WTC11 (cell line): ENCODE data around the gene ST6GALNAC5. TPM values are rescaled to one million over a fixed set of nuclear protein-coding genes. Genes with fewer than 3 reads are reported as not detected.

Source experiments
- ATAC-seq: fragments of 200-7000 bp; cut with Tn5 transposase; 2 replicates; pipeline ENCODE4 v1.10.0; 2021; ENCODE audit warnings: mild to moderate bottlenecking, moderate library complexity
- CTCF ChIA-PET: fragments of 300-600 bp; sonication (Branson Sonifier 250); formaldehyde crosslinking; loops from one replicate; lab custom pipeline; 2021; ENCODE audit warnings: antibody characterized with exemption; lab: Charles Lee
- POLR2A ChIA-PET: fragments of 350-600 bp; sonication (Branson Sonifier 250); formaldehyde crosslinking; loops from one replicate; lab custom pipeline; 2021; ENCODE audit warnings: antibody characterized with exemption; lab: Charles Lee
- DNase-seq: peaks from one replicate; pipeline ENCODE4 v3.0.0; 2021; ENCODE audit warnings: low spot score
- H3K27ac Mint-ChIP-seq: 2 replicates; pipeline ENCODE4 v1.8.0; 2021; ENCODE audit warnings: mixed read lengths
- H3K27me3 Mint-ChIP-seq: 2 replicates; pipeline ENCODE4 v1.8.0; 2021; ENCODE audit warnings: low read depth, mild to moderate bottlenecking, moderate library complexity, mixed read lengths
- H3K36me3 Mint-ChIP-seq: 2 replicates; pipeline ENCODE4 v1.8.0; 2021; ENCODE audit warnings: mixed read lengths
- H3K4me1 Mint-ChIP-seq: 2 replicates; pipeline ENCODE4 v1.8.0; 2022; ENCODE audit warnings: mixed read lengths
- H3K4me3 Mint-ChIP-seq: 2 replicates; pipeline ENCODE4 v1.8.0; 2021; ENCODE audit warnings: mild to moderate bottlenecking, moderate library complexity, mixed read lengths
- H3K9me3 Mint-ChIP-seq: 2 replicates; pipeline ENCODE4 v1.8.0; 2021; ENCODE audit warnings: mixed read lengths
- ATF2 ChIP-seq: sonication (generic); formaldehyde crosslinking; IDR thresholded peaks from 2 replicates; pipeline ENCODE4 v1.8.1; 2022; ENCODE audit warnings: low read depth, missing genetic modification reagents, borderline replicate concordance
- E2F4 ChIP-seq: sonication (generic); formaldehyde crosslinking; IDR thresholded peaks from 2 replicates; pipeline ENCODE4 v1.8.1; 2022; ENCODE audit warnings: low read depth, mild to moderate bottlenecking, moderate library complexity, missing genetic modification reagents, borderline replicate concordance
- FOXP4 ChIP-seq: sonication (generic); formaldehyde crosslinking; IDR thresholded peaks from 2 replicates; pipeline ENCODE4 v1.8.0; 2022; ENCODE audit warnings: mild to moderate bottlenecking, missing genetic modification reagents
- GABPB1 ChIP-seq: sonication (generic); formaldehyde crosslinking; IDR thresholded peaks from 2 replicates; pipeline ENCODE4 v1.8.1; 2023; ENCODE audit warnings: mild to moderate bottlenecking, missing genetic modification reagents
- HMGXB4 ChIP-seq: sonication (generic); formaldehyde crosslinking; IDR thresholded peaks from 2 replicates; pipeline ENCODE4 v1.8.1; 2023; ENCODE audit warnings: mild to moderate bottlenecking, moderate library complexity, missing genetic modification reagents
- IRF1 ChIP-seq: sonication (generic); formaldehyde crosslinking; IDR thresholded peaks from 2 replicates; pipeline ENCODE4 v1.8.0; 2023; ENCODE audit warnings: missing genetic modification reagents
- MLX ChIP-seq: sonication (generic); formaldehyde crosslinking; IDR thresholded peaks from 2 replicates; pipeline ENCODE4 v1.8.1; 2023; ENCODE audit warnings: mild to moderate bottlenecking, missing genetic modification reagents, moderate library complexity
- NFATC4 ChIP-seq: fragments of 250-450 bp; sonication (Bioruptor Pico); IDR thresholded peaks from 2 replicates; pipeline ENCODE4 v1.9.0; 2021; ENCODE audit warnings: mild to moderate bottlenecking
- NR1H2 ChIP-seq: sonication (generic); formaldehyde crosslinking; IDR thresholded peaks from 2 replicates; pipeline ENCODE4 v1.9.0; 2021; ENCODE audit warnings: mild to moderate bottlenecking, moderate library complexity, missing genetic modification reagents
- OVOL2 ChIP-seq: fragments of 250-450 bp; sonication (Bioruptor Pico); IDR thresholded peaks from 2 replicates; pipeline ENCODE4 v1.9.0; 2021; ENCODE audit warnings: mild to moderate bottlenecking, borderline replicate concordance
- SMAD3 ChIP-seq: sonication (generic); formaldehyde crosslinking; IDR thresholded peaks from 2 replicates; pipeline ENCODE4 v1.8.0; 2022; ENCODE audit warnings: missing genetic modification reagents, mild to moderate bottlenecking, borderline replicate concordance
- ZBTB43 ChIP-seq: sonication (generic); formaldehyde crosslinking; IDR thresholded peaks from 2 replicates; pipeline ENCODE4 v1.8.1; 2023; ENCODE audit warnings: mild to moderate bottlenecking, missing genetic modification reagents
- ZNF138 ChIP-seq: sonication (generic); formaldehyde crosslinking; conservative IDR thresholded peaks from 2 replicates; pipeline ENCODE4 v1.8.1; 2022; ENCODE audit warnings: mild to moderate bottlenecking, moderate library complexity, missing genetic modification reagents
- ZNF219 ChIP-seq: sonication (generic); formaldehyde crosslinking; IDR thresholded peaks from 2 replicates; pipeline ENCODE4 v1.8.0; 2023; ENCODE audit warnings: missing genetic modification reagents, mild to moderate bottlenecking, borderline replicate concordance
- ZNF281 ChIP-seq: sonication (generic); formaldehyde crosslinking; IDR thresholded peaks from 2 replicates; pipeline ENCODE4 v1.8.0; 2023; ENCODE audit warnings: mild to moderate bottlenecking, missing genetic modification reagents
- ZNF396 ChIP-seq: fragments of 250-450 bp; sonication (Bioruptor Pico); IDR thresholded peaks from 2 replicates; pipeline ENCODE4 v1.8.0; 2021; ENCODE audit warnings: mild to moderate bottlenecking, moderate library complexity, borderline replicate concordance
- total RNA-seq: library from RNA; stranded (reverse); gene quantifications from 3 replicates; pipeline ENCODE4 v1.2.3, GENCODE V29; 2021

Gene ST6GALNAC5
- total RNA-seq, 1 experiment from 2014 or later = 9.6 TPM

GRCh38 chr1:77031106-77031662, 163.9 kb downstream of the ST6GALNAC5 start:
- ATAC-seq (peak; percentile 35; the same call in 1 of the 2 replicates), DNase-seq (no peak)
- Mint-ChIP-seq H3K36me3 (no peaks in the 10 kb centered on the region), H3K9me3 (no peaks in the 10 kb centered on the region), H3K4me3 (no peak overlapping the region), H3K27me3 (no peaks in the 10 kb centered on the region), H3K4me1 (peaks cover 37% of the 10 kb centered on the region), H3K27ac (no peak overlapping the region)
- CTCF ChIA-PET = no interaction called here
- POLR2A ChIA-PET = no interaction called here
- TF ChIP-seq ZNF219 (CRISPR knock-in tag) (no peak), FOXP4 (CRISPR knock-in tag) (no peak), ZNF138 (no peak), NR1H2 (CRISPR knock-in tag) (no peak), E2F4 (no peak), ZBTB43 (CRISPR knock-in tag) (no peak), ATF2 (CRISPR knock-in tag) (no peak), IRF1 (no peak)

- peaks cover 14% of the 10 kb centered on the region for H3K4me1 Mint-ChIP-seq
- no peak overlapping the region for H3K4me3 Mint-ChIP-seq
- ATAC-seq = no peak; the same call in 1 of the 2 replicates
- TF ChIP-seq ZBTB43 (CRISPR knock-in tag) (no peak), OVOL2 (CRISPR knock-in tag) (no peak), HMGXB4 (CRISPR knock-in tag) (no peak), ZNF396 (CRISPR knock-in tag) (no peak), SMAD3 (CRISPR knock-in tag) (no peak), MLX (CRISPR knock-in tag) (no peak), ZNF281 (no peak), GABPB1 (no peak), NFATC4 (CRISPR knock-in tag) (no peak)
- peaks cover 7% of the 10 kb centered on the region for H3K9me3 Mint-ChIP-seq
- no peak for DNase-seq
- peaks cover 4% of the 10 kb centered on the region; the same call in 1 of the 2 replicates for H3K36me3 Mint-ChIP-seq
- no peaks in the 10 kb centered on the region for H3K27me3 Mint-ChIP-seq
- H3K27ac Mint-ChIP-seq = no peak overlapping the region
- CTCF ChIA-PET = no interaction called here
- POLR2A ChIA-PET = no interaction called here
Observed at GRCh38 chr1:77036560-77036959, 169.3 kb downstream of the ST6GALNAC5 start.
